Fibroblast of the aortic adventitia (primary cell): ENCODE results near the gene FOXN4. TPM values are rescaled to one million over a fixed set of nuclear protein-coding genes. Genes with fewer than 3 reads are reported as not detected.

Source experiments
- DNase-seq: peaks from one replicate; pipeline ENCODE4 v3.0.0-alpha.2; 2010; ENCODE audit warnings: low read depth
- H3K4me3 ChIP-seq: 2 replicates; pipeline ENCODE4 v1.5.1; 2011; ENCODE audit warnings: low read depth, mild to moderate bottlenecking, control low read depth, low read length, moderate library complexity
- total RNA-seq: library from RNA; depleted of rRNA; stranded (reverse); fragments of >200 nt; gene quantifications from 2 replicates; pipeline ENCODE4 v1.2.3, GENCODE V29; 2012; ENCODE audit warnings: low replicate concordance
- TF ChIP-seq, protein P1 (sequence below): IDR thresholded peaks from 2 replicates; pipeline ENCODE4 v1.5.1; 2011; ENCODE audit warnings: mild to moderate bottlenecking, low read length, control low read depth, inconsistent platforms; ENCODE audit not compliant: insufficient read depth

FOXN4 gene
- total RNA-seq, 1 donor, result not detected

GRCh38 chr12:109256011-109256410 is 53.1 kb downstream of the FOXN4 start:
- TF ChIP-seq, protein P1, sequence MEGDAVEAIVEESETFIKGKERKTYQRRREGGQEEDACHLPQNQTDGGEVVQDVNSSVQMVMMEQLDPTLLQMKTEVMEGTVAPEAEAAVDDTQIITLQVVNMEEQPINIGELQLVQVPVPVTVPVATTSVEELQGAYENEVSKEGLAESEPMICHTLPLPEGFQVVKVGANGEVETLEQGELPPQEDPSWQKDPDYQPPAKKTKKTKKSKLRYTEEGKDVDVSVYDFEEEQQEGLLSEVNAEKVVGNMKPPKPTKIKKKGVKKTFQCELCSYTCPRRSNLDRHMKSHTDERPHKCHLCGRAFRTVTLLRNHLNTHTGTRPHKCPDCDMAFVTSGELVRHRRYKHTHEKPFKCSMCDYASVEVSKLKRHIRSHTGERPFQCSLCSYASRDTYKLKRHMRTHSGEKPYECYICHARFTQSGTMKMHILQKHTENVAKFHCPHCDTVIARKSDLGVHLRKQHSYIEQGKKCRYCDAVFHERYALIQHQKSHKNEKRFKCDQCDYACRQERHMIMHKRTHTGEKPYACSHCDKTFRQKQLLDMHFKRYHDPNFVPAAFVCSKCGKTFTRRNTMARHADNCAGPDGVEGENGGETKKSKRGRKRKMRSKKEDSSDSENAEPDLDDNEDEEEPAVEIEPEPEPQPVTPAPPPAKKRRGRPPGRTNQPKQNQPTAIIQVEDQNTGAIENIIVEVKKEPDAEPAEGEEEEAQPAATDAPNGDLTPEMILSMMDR, result no peak
- no peak overlapping the region for H3K4me3 ChIP-seq
- no peak for DNase-seq

- peak; percentile 15 for DNase-seq
- H3K4me3 ChIP-seq, result no peak overlapping the region
- TF ChIP-seq, protein P1, result no peak
Observed at GRCh38 chr12:109255377-109255776, 53.7 kb downstream of the FOXN4 start.

DNA sequence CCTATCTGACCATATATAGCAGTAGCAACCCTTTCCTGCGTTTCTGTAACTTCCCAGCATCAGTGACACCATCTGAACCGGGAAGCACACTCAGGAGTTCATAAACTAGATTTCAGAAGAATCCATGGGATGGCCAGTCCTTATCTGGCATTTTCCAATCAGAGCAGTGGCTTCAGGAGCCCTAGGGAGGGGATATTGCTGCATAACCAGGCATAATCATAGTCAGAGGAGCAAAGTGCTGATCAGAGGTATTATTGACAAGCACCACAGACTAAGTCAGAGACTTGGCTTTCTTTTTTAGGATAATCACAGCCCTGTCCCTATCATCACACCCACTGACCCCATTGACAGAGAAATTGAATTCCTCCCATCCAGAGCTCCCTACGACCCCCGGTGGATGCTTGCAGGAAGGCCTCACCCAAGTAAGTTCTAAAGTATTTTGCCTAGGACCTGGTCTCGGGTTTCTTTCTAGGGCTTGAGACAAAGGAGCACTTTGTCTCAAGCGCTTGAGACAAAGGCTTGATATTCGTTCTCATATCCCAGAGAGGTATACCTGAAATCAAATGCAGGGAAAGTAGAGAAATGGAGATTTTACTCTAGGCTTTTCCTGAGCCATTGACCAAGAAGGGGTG is 55.1 kb downstream of the FOXN4 start:
- TF ChIP-seq, protein P1, result no peak
- DNase-seq, result no peak
- H3K4me3 ChIP-seq, result no peak overlapping the region

GRCh38 chr12:109252799-109253198 is 56.3 kb downstream of the FOXN4 start:
- TF ChIP-seq, protein P1, result no peak
- DNase-seq, result no peak
- H3K4me3 ChIP-seq, result no peak overlapping the region

- TF ChIP-seq, protein P1, result no peak
- DNase-seq, result no peak
- no peak overlapping the region for H3K4me3 ChIP-seq
Observed at GRCh38 chr12:109250523-109250922, 58.6 kb downstream of the FOXN4 start.

DNA sequence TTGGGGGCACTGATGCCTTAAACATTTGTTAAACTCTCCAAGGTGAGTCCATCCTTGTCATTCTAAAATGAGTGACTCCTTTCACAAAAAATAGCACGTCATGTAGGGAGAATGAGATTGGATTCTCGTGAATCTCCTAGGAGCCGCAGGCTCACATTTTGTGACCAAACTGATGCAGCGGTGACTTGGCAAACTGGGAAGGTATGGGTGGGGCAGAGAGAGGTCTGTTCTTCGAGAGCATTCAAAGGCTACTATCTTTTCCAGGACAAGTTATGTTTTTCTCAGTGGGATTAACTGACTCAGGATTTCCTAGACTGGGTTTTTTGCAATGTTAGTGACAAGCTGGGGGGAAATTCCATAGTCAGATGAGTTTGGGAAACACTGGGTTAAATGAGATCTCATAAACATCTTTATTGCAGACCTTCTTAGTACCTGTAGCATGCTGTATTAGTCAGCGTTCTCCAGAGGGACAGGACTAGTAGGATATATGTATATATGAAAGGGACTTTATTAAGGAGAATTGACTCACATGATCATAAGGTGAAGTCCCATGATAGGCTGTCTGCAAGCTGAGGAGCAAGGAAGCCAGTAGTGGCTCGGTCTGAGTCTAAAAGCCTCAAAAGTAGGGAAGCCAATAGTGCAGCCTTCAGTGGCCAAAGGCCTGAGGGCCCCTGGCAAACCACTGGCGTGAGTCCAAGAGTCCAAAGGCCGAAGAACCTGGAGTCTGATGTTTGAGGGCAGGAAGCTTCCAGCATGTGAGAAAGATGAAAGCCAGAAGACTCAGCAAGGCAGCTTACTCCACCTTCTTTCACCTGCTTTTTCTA is 61.0 kb downstream of the FOXN4 start:
- H3K4me3 ChIP-seq, result no peak overlapping the region
- TF ChIP-seq, protein P1, result no peak
- DNase-seq, result no peak
